GF-D8 (cell line): Measurements from ENCODE around the gene UPF1.
A peak's percentile ranks its signal among the peaks of the same experiment; 100 is the strongest.

Source experiments
- DNase-seq: peaks from one replicate; lab custom pipeline; 2025; lab: John Stamatoyannopoulos, UW

UPF1 gene

GRCh38 chr19:18875726-18876125 is 44.0 kb downstream of the UPF1 start:
- no peak for DNase-seq

DNA sequence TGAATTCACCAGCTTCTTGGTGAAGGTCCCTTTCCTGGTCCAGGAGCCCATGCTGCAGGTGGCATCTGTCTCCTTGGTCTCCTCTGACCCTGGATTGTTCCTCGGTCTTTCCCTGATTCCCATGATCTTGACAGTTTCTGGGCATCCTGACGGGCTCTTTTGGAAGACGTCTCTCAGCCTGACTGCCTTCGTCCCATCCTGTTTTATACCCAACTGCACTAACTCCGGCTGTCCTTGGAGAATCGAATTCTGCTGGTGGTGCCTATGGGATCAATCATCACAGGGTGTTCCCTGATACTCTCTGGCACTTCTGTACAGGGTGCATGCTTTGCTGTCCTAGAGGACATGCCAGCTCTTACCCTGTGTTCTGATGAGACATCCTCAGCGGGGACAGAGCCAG is 45.1 kb downstream of the UPF1 start:
- DNase-seq = no peak

GRCh38 chr19:18878058-18878797 is 46.5 kb downstream of the UPF1 start:
- DNase-seq = no peak

GRCh38 chr19:18878858-18879578 is 47.3 kb downstream of the UPF1 start:
- DNase-seq = no peak

GRCh38 chr19:18879579-18880373 is 48.0 kb downstream of the UPF1 start:
- no peak for DNase-seq

- DNase-seq = no peak
Observed at GRCh38 chr19:18881491-18881890, 49.7 kb downstream of the UPF1 start.

- no peak for DNase-seq
Observed at GRCh38 chr19:18883526-18884304, 52.0 kb downstream of the UPF1 start.

DNA sequence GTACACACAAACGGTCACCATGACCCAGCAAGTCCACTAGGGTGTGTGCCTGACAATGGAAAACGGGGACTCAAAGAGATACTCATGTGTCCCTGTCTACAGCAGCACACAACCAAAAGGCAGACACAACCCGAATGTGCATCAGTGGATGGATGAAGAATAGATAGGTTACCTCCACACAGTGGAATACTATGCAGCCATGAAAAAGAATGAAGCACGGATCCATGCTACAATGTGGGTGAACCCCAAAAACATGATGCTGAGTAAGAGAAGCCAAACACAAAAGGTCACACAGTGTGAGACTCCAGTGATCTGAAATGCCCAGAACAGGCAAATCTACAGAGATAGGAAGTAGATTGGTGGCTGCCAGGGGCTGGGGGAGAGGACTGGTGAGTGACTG is 55.2 kb downstream of the UPF1 start:
- DNase-seq = no peak

DNA sequence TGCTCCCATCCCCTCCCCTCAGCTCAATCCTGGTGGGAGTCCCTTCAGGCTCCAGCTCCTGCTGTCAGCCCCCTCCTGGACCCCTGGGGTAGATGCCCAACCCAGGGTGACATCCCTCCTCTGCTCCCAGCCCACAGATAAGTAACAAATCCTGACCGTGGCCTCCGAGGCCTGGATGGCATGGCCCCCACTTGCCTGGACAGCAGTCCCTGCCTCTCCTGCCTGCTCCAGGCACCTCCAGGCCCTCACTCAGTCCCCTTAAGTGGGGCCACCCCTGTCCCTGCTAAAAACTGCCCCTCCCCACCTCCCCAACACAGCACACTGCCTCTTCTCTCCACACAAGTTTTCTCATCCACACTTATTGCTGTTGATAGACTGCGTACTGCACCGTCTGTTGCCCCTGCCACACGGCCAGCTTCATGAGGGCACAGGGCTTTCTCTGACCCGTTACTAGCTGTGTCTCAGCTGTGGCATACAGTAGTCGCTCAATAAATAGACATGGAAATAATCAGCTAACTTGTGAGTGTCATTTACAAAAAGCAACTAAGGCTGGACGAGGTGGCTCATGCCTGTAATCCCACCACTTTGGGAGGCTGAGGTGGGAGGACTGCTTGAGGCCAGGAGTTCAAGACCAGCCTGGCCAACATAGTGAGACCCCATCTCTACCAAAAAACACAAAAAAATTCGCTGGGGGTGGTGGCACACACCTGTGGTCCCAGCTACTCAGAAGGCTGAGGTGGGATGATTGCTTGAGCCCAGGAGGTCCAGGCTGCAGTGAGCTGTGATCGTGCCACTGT is 58.4 kb downstream of the UPF1 start:
- DNase-seq = no peak

GRCh38 chr19:18893587-18894253 is 62.0 kb downstream of the UPF1 start:
- DNase-seq = no peak

- no peak for DNase-seq
Observed at GRCh38 chr19:18894254-18895037, 62.7 kb downstream of the UPF1 start.

DNA sequence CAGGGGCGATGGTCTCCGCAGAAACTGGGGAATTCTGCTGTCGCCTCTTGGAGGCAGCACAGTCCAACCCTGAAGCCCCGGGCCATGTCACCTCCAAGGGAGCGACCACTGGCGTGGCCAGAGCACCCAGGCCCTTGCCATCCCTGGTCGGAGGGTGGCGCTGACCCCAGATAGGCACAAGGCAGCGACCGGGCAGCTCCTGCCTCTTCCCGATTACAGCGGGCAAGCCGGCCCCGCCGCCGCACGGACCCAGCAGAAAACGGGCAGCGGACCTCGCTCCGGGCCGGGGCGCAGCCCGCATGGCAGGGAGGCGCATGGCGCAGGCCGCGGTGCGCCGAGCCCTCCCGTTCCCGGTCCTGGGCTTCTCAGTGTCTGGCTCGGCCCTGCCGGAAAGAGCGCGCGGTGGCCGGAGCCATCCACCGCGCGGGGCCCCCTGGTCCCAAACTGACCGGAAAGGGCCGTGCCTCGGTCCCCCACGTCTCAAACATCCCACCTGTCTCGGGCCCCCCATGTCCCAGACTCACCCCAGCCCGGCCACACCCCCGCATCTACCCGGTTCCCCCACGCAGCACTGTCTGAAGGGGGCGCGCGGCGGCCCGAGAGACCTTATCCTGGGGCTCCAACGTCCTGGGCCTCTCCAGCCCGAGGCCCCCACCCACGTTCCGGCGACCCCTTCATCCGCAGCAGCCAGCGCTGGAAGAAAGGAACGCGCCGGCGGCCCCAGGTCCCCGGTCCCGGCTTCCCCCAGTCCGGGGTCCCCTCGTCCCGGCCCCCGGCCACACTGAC is 63.5 kb downstream of the UPF1 start:
- DNase-seq = peak; percentile 17

DNA sequence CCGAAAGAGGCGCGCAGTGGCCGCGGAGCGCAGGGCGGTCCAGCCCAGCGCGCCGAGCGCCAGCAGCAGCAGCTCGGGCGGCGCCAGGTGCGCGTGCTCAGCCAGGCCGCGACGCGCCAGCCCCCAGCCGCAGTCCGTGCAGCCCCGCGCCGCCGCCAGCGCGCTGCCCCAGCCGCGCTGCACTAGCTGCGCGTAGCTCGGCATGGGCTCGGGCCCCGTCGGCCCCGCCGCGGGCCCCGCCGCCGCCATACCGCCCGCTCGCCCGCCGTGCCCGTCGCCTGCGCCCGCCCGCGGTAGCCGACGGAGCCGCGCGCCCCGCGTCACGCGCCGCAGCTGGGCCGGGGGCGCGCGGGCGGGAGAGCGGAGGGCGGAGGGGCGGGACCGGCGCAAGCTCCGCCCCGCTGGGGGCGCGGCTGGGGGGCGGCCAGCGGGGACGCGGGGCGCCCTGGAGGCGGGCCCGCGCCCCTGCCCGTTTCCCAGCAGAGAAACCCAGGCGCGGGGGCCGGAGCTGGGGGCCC is 64.1 kb downstream of the UPF1 start, which contains the start of gene CERS1:
Gene CERS1, minus strand, starts transcription at position 335 of the 518 bp plus-strand sequence. Its CDS starts 86 bp downstream, at position 249.
- DNase-seq = no peak

DNA sequence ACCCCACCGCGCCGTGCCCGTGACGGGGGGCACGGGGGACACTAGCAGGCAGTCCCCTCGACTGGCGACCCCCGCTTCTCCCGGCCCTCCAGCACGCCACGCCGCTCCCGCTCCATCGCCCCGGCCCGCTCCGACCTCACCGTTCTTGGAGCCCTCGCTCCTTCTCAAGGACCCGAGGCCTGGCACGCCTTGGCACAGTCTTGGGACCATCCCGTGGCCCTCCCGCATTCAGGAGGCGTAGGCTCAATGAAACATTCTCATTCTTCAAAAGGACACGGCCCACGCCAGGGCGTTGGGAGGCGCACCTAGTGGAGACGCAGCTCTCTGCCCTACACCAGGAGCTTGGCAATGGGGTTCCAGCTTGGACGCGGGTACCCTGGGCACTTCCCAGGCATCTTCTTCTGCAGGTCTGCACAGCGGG is 64.7 kb downstream of the UPF1 start:
- DNase-seq = no peak

- no peak for DNase-seq
Observed at GRCh38 chr19:18897094-18898029, 65.6 kb downstream of the UPF1 start.

DNA sequence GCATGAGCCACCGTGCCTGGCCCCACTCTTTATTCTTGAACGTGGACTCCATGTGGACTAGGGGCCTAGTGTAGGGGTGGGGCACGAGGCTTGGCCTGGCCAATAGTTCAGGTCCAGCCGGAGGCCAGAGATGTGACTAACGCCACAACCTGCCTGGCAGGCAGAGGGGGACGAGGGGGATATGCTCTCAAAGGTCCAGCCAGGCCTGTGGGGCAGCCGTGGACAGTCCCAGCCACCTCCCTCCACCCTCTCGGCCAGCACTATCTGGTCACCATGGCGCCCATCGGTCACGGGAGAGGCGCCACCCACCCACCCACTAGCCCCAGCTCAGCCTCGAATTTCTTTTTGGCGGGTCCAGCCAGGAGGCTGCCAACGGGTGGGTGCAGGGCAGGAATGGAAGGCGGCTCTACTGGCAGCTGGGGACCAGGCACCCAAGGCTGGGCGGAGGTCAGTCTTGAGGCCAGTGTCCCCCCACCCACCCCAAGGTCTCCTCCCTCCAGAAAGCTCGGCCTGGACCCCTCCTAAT is 66.4 kb downstream of the UPF1 start:
- no peak for DNase-seq
